HS-27A (cell line): Measurements from ENCODE around the gene NRP2.

Experiments
- DNase-seq: peaks from one replicate; pipeline ENCODE4 v3.0.0-alpha.2; 2012; ENCODE audit warnings: low read depth, missing footprints

The NRP2 gene

GRCh38 chr2:205658572-205658971, 23.7 kb upstream of the NRP2 start:
- no peak for DNase-seq

GRCh38 chr2:205659922-205660321, 22.4 kb upstream of the NRP2 start:
- no peak for DNase-seq

GRCh38 chr2:205660521-205661124, 21.7 kb upstream of the NRP2 start:
- peak; percentile 34 for DNase-seq

GRCh38 chr2:205661281-205661680, 21.0 kb upstream of the NRP2 start:
- DNase-seq: no peak

- no peak for DNase-seq
These were observed 19.9 kb upstream of the NRP2 start for GRCh38 chr2:205662206-205662965.

GRCh38 chr2:205665791-205666190, 16.5 kb upstream of the NRP2 start:
- DNase-seq: no peak

- DNase-seq: no peak
These were observed 12.0 kb upstream of the NRP2 start for GRCh38 chr2:205670292-205670691.

- DNase-seq: no peak
These were observed 9.0 kb upstream of the NRP2 start for GRCh38 chr2:205673312-205673711.

GRCh38 chr2:205675861-205676516, 6.3 kb upstream of the NRP2 start:
- DNase-seq: no peak

- DNase-seq: no peak
These were observed 3.7 kb upstream of the NRP2 start for GRCh38 chr2:205678541-205679142.

GRCh38 chr2:205679410-205680009, 2.8 kb upstream of the NRP2 start:
- no peak for DNase-seq

- DNase-seq: peak; percentile 63
These were observed 2.2 kb upstream of the NRP2 start for GRCh38 chr2:205680067-205680466.

- DNase-seq: no peak
These were observed 1.4 kb upstream of the NRP2 start for GRCh38 chr2:205680903-205681302.

- DNase-seq: no peak
These were observed 681 bp upstream of the NRP2 start for GRCh38 chr2:205681401-205682238.

GRCh38 chr2:205682971-205683501, 735 bp downstream of the NRP2 start:
- no peak for DNase-seq

- no peak for DNase-seq
These were observed 1.4 kb downstream of the NRP2 start for GRCh38 chr2:205683502-205684367.

GRCh38 chr2:205684871-205685313, 2.6 kb downstream of the NRP2 start:
- DNase-seq: no peak

GRCh38 chr2:205685314-205686055, 3.2 kb downstream of the NRP2 start:
- no peak for DNase-seq

GRCh38 chr2:205686056-205686782, 3.9 kb downstream of the NRP2 start:
- no peak for DNase-seq
